Umbilical cord (tissue), 2 donors: ENCODE results near the gene TTLL9. TPM values are rescaled to one million over a fixed set of nuclear protein-coding genes. Genes with fewer than 3 reads are reported as not detected.
A peak's percentile ranks its signal among the peaks of the same experiment; 100 is the strongest.

Experiments
- DNase-seq: peaks from one replicate; pipeline ENCODE4 v3.0.0-alpha.2; 2015; ENCODE audit warnings: low spot score
- total RNA-seq: library from RNA; depleted of rRNA; stranded (reverse); fragments of >200 nt; gene quantifications from one replicate; pipeline ENCODE4 v1.2.3, GENCODE V29; 2014; ENCODE audit warnings: low replicate concordance; ENCODE audit not compliant: insufficient read depth

TTLL9 gene
- total RNA-seq, 1 donor from 2014 or later, result 5.8 TPM

- peak; percentile 98 for DNase-seq
These were observed 8.9 kb downstream of the TTLL9 start for GRCh38 chr20:31879143-31879987.

GRCh38 chr20:31881945-31882344 is 11.5 kb downstream of the TTLL9 start:
- DNase-seq, result no peak

DNA sequence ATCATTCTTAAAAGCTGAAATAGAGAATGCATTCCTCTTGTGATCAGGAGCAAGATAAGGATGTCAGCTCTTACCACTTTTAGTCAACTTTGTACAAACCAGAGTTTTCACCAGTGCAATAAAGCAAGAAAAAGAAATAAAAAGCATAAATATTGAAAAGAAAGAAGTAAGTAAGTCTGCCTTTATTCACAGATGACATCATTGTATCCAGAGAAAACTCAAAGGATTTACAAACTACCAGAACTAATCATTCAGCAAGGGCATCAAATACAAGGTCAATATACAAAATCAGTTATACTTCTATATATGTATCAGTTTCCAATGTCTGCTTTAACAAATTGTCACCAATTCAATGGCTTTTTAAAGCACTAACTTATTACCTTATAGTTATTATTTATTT is 13.4 kb downstream of the TTLL9 start:
- no peak for DNase-seq

- no peak for DNase-seq
These were observed 20.2 kb downstream of the TTLL9 start for GRCh38 chr20:31890646-31891045.

GRCh38 chr20:31894980-31895675 is 24.7 kb downstream of the TTLL9 start:
- peak; percentile 35 for DNase-seq

DNA sequence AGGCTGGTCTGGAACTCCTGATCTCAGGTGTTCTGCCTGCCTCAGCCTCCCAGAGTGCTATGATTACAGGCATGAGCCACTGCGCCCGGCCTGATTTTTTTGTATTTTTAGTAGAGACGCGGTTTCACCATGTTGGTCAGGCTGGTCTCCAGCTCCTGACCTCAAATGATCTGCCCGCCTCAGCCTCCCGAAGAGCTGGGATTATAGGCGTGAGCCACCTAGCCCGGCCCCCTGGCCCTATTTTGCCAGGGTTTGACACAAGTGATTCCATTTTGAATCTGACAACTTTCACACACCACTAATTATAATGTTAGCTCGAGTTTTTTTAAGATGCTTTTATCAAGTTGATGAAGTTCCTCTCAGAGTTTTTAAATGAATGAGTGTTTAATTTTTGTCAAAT is 25.6 kb downstream of the TTLL9 start:
- DNase-seq, result no peak

GRCh38 chr20:31897541-31897940 is 27.1 kb downstream of the TTLL9 start:
- no peak for DNase-seq

DNA sequence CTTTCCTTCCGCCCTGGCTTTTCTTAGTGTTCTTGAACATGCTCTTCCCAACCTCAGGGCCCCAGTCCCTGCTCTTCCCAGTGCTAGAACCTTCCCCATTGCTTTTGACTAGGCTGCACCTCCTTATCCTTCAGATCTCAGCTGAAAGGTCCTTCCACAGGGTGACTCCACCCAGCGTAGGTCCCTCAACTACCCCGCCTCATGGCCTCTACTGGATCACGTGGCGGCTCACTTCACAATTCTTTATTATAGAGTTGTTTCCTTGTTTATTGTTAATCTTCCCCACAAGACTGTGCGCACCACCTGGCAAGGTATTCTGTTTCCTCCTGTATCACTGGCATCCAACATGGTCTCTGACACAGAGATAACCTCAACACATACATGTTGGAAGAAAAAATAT is 31.2 kb downstream of the TTLL9 start:
- DNase-seq, result no peak

- no peak for DNase-seq
These were observed 33.4 kb downstream of the TTLL9 start for GRCh38 chr20:31903627-31904386.

- DNase-seq, result no peak
These were observed 35.6 kb downstream of the TTLL9 start for GRCh38 chr20:31906001-31906400.

DNA sequence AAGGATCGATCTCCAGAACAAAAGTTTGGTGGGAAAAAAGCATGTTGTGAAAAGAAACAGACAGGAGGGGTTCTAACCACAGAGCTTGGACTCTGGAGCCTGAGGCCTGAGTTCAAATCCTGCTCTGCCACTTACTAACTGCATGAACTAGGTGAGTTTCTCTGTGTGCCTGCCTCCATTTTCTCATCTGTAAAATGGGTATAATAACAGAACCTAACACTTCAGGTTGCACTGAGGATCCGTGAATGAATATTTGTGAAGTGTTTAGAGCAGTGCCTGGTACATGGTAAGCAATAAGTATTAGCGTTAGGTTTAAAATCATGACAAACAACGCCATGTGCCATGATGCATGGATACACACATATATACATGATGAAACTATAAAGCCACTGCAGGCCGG is 36.6 kb downstream of the TTLL9 start:
- no peak for DNase-seq

- no peak for DNase-seq
These were observed 37.6 kb downstream of the TTLL9 start for GRCh38 chr20:31908016-31908415.

DNA sequence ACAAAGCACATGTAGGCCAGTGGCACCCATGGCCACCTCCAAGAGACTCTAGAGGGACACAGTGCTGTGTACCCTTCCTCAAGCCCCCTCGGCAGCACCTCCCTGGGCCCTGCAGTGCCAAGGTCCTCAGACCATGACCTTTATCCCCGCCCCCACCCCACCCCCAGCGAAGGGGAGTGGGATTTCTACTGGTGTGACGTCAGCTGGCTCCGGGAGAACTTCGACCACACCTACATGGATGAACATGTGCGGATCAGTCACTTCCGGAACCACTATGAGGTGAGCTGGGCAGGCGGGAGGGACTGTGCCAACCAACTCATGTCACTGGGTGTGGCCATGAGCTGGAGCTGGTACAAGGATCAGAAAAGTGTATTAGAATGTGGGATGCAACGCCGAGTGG is 38.0 kb downstream of the TTLL9 start:
- no peak for DNase-seq

- no peak for DNase-seq
These were observed 39.0 kb downstream of the TTLL9 start for GRCh38 chr20:31909253-31910070.

DNA sequence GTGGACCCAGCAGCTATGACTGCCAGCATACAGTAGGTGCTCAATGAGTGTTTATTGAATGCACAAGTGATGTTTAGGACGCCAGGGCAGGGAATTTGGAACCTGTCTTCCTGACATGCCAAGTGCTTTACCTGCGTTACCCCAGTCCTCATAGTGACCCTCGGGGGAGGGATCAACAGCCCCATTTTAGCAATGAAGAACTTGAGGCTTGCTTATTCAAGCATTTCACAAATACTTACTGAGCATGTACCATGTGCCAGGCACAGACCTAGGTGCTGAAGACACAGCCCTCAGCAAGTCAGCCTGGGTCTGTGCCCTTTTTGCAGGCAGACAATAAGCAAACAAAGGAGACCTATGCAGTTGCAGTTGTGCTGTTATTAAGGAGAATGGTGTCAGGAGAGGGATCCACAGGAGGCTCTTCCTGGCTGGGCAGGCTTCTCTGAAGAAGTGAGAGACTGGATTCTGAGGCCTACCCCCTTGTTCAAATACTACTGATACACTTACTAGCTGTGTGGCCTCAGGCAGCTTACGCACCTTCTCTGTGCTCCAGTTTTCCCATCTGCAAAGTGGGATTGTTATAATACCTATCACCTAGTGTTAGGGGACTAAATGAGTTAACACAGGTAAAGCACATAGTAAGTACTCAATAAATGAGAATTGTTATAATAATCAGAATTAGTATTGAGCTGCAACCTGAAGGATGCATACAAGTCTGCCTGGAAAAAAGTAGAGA is 39.8 kb downstream of the TTLL9 start:
- DNase-seq, result no peak

DNA sequence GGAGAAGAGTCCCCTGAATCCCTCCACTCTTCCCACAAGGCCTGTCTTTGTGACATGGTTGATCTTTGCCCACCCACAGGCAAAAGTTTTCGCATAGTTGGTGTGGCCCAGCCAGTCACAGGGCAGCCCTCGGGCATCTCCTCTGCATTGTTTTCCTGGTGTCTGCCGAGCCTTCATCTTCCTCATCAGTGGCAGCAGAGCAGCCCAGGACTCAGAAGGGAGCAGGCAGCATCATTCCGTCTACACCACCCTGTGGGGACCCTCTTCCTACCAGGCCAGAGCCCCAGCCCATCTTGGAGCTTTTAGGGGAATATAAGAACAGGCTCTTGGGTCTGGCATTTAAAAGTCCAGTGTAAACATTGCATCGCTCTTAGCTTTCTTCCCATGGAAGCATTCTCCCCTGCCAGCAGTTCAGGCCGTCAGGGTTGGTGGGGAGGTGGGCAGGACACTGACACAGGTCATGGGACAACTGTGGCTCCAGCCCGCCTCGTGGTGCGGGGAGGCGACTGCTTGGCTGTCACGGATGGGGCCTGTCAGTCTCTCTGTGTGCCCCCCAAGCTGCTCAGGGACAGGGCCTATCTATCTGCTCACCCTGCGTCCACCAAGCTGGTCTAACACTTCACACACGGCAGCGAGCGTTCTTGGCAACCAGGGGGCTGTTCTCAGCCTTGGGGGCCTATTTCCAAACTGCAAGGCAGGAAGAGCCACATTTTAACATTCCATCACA is 43.2 kb downstream of the TTLL9 start:
- DNase-seq, result no peak

DNA sequence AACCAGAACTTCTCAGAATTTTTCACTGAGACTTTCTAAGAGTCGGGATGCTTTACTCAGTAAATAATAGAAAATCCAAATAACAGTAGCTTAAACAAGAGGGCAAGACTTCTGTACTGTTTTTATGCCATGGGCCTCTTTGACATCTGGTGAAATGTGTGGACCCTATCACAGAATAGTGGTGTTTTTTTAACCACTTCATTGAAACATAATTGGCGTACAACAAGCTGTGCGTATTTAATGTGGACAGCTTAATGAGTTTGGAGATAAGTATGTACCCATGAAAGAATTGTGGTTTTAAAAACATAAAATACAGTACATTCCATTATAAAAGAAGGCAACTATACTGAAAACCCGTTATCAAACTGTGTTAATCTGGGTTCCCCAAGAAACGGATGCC is 43.7 kb downstream of the TTLL9 start:
- no peak for DNase-seq

- no peak for DNase-seq
These were observed 45.3 kb downstream of the TTLL9 start for GRCh38 chr20:31915491-31916280.

GRCh38 chr20:31916708-31917107 is 46.3 kb downstream of the TTLL9 start:
- no peak for DNase-seq
